Suppressor macrophage treated with lipopolysaccharide for 1 hour (primary cell): ENCODE data around the gene EME1.
"Not testable (repeated sequence)": the region's sequence is repeated elsewhere in the genome, so short reads cannot be mapped to it uniquely, and the experiment has no call there.

Source experiments
- DNase-seq, 3 donors: peaks; one replicate each; pipeline ENCODE4 v3.0.0-alpha.2; 2020 to 2022

Gene EME1

GRCh38 chr17:50396261-50397110, 23.5 kb downstream of the EME1 start:
- DNase-seq, result peak; percentile 67 to 73 (median 71)

- DNase-seq, result peak; percentile 85 to 94 (median 92)
Measured at GRCh38 chr17:50397111-50397918, 24.3 kb downstream of the EME1 start, which contains the start of gene LRRC59. Gene LRRC59, minus strand, starts transcription at chr17:50397523. Its CDS starts 206 bp downstream, at chr17:50397317.

- DNase-seq, result no peak
Measured at GRCh38 chr17:50397919-50398285, 24.9 kb downstream of the EME1 start.

GRCh38 chr17:50398672-50399071, 25.6 kb downstream of the EME1 start:
- DNase-seq, result not testable (repeated sequence)

GRCh38 chr17:50399591-50399990, 26.6 kb downstream of the EME1 start:
- not testable (repeated sequence) for DNase-seq

GRCh38 chr17:50405351-50405750, 32.3 kb downstream of the EME1 start:
- DNase-seq, result not testable (repeated sequence)

- DNase-seq, result no peak
Measured at GRCh38 chr17:50406578-50406977, 33.5 kb downstream of the EME1 start.

- DNase-seq, result no peak
Measured at GRCh38 chr17:50407921-50408320, 34.9 kb downstream of the EME1 start.

GRCh38 chr17:50412188-50412732, 39.2 kb downstream of the EME1 start:
- no peak for DNase-seq

GRCh38 chr17:50414808-50415207, 41.8 kb downstream of the EME1 start:
- no peak for DNase-seq

- not testable (repeated sequence) for DNase-seq
Measured at GRCh38 chr17:50419577-50419976, 46.5 kb downstream of the EME1 start.

GRCh38 chr17:50420419-50421112, 47.5 kb downstream of the EME1 start:
- DNase-seq, result no peak

- peak; percentile 20 to 70 (median 65) for DNase-seq
Measured at GRCh38 chr17:50421308-50422051, 48.5 kb downstream of the EME1 start.

GRCh38 chr17:50422738-50423137, 49.7 kb downstream of the EME1 start:
- no peak for DNase-seq

GRCh38 chr17:50423553-50424159, 50.6 kb downstream of the EME1 start:
- DNase-seq, result peak; percentile 91 to 93 (median 92)

- DNase-seq, result peak in 1 of 3 donors; percentile 12
Measured at GRCh38 chr17:50424246-50424995, 51.4 kb downstream of the EME1 start.

- peak in 2 of 3 donors; percentile 35 to 40 for DNase-seq
Measured at GRCh38 chr17:50424996-50425681, 52.1 kb downstream of the EME1 start.

- peak; percentile 57 to 88 (median 79) for DNase-seq
Measured at GRCh38 chr17:50425682-50426471, 52.8 kb downstream of the EME1 start, which contains the start of gene ACSF2. Gene ACSF2, plus strand, starts transcription at chr17:50426218. Its CDS starts 44 bp downstream, at chr17:50426262.

GRCh38 chr17:50426472-50426782, 53.4 kb downstream of the EME1 start:
- DNase-seq, result no peak
